Measurements from ENCODE around the gene RIPK3. TPM values are rescaled to one million over a fixed set of nuclear protein-coding genes. Genes with fewer than 3 reads are reported as not detected.

The RIPK3 gene
- polyA plus RNA-seq, 1 of the 3 experiments (the other 2 are of a cell fraction), result not detected

DNA sequence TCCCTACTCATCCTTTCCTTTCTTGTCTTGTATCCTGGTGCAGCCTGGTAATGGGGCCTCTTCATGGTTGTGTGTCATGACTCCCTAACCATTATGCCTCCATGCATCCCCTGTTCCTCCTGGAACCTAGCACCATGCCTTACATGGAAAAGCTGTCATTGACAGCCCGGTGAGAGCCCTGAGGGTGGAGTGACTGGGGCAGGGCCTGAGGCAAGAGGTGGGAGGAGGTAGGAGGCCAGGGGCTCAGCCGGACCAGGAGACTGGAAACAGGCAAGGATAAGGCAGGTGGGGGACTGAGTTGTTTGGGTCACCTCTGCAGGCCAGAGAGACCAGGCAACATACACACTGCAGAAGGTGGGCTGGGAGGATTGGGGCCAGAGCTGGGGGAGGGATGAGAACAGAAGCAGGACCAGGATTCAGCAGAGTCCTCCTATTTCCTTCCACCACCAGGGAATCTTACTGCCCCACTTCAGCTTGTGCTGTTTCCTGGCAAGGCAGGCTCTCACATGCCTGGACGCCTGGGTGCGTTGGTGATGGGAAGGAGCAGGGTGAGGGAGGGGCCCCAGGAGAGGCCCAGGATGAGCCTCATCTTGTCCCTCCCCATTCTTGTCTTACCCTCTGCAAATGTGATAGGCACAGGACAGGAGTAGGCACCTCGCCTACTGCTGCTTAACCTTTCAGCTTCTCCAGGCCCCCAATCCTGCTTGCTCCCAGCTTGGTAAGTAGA is 30.1 kb downstream of the RIPK3 start, which contains the start of gene LTB4R2:
TSS of gene LTB4R2 (plus strand) at position 603 of the 727 bp plus-strand sequence. CDS start 525 bp downstream, outside the sequence.
- DNase-seq, result no peak
- H3K4me1 ChIP-seq (ENCODE audit: control insufficient read depth in 1 of 2, insufficient read depth in 2 of 2, low read depth in 1 of 2, low read length in 1 of 2), result peaks cover 0 to 2% of the 10 kb centered on the region in 2 experiments; a peak in 1 of 4 replicates
- no peaks in the 10 kb centered on the region for H4K20me1 ChIP-seq (ENCODE audit: insufficient read depth)
- H3F3A ChIP-seq (replicated peaks; ENCODE audit: insufficient read depth), result peaks cover 4% of the 10 kb centered on the region
- WGBS (ENCODE audit: low lambda C conversion rate), result 98% methylated on average over 5 of the region's 5 CpGs
- ChIA-PET POLR2A (no interaction called here), CTCF (interaction anchor here (1.3 to 6.7 kb wide), 8 partner anchors 10 to 132 kb away, joined by 4 to 115 read pairs (median 40); partner anchors contain the start of genes DHRS1, NOP9 and TINF2)
- no peaks in the 10 kb centered on the region for H3K27me3 ChIP-seq (ENCODE audit: insufficient read depth)
- no peaks in the 10 kb centered on the region for H3K9me2 ChIP-seq
- no peak within 1 kb of the TSS for H3K9ac ChIP-seq
- TF ChIP-seq SMC3 (IDR thresholded peaks at IDR 0.05; ENCODE audit: low read depth, low read length) (no peak), RAD21 (IDR thresholded peaks at IDR 0.05; ENCODE audit: low read length) (no peak), SIN3A (IDR thresholded peaks at IDR 0.05; ENCODE audit: borderline replicate concordance, low read depth, low read length) (no peak), IRF3 (IDR thresholded peaks at IDR 0.05; ENCODE audit: low read depth, low read length) (no peak), GABPA (IDR thresholded peaks at IDR 0.05; ENCODE audit: low read depth) (no peak), NFIC (IDR thresholded peaks at IDR 0.05; ENCODE audit: borderline replicate concordance) (no peak), TCF12 (IDR thresholded peaks at IDR 0.05) (no peak), PBX3 (IDR thresholded peaks at IDR 0.05) (no peak), RCOR1 (IDR thresholded peaks at IDR 0.05; ENCODE audit: low read length) (no peak), GATA2 (CRISPR knock-in tag; IDR thresholded peaks at IDR 0.05) (no peak)
- TF ChIP-seq, protein P1, sequence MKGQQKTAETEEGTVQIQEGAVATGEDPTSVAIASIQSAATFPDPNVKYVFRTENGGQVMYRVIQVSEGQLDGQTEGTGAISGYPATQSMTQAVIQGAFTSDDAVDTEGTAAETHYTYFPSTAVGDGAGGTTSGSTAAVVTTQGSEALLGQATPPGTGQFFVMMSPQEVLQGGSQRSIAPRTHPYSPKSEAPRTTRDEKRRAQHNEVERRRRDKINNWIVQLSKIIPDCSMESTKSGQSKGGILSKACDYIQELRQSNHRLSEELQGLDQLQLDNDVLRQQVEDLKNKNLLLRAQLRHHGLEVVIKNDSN (IDR thresholded peaks at IDR 0.05; ENCODE audit: borderline replicate concordance, low read depth), result no peak
- TF ChIP-seq, protein P2, sequence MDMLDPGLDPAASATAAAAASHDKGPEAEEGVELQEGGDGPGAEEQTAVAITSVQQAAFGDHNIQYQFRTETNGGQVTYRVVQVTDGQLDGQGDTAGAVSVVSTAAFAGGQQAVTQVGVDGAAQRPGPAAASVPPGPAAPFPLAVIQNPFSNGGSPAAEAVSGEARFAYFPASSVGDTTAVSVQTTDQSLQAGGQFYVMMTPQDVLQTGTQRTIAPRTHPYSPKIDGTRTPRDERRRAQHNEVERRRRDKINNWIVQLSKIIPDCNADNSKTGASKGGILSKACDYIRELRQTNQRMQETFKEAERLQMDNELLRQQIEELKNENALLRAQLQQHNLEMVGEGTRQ (IDR thresholded peaks at IDR 0.05; ENCODE audit: borderline replicate concordance, low read depth, low read length), result no peak
- TF ChIP-seq, protein P3, sequence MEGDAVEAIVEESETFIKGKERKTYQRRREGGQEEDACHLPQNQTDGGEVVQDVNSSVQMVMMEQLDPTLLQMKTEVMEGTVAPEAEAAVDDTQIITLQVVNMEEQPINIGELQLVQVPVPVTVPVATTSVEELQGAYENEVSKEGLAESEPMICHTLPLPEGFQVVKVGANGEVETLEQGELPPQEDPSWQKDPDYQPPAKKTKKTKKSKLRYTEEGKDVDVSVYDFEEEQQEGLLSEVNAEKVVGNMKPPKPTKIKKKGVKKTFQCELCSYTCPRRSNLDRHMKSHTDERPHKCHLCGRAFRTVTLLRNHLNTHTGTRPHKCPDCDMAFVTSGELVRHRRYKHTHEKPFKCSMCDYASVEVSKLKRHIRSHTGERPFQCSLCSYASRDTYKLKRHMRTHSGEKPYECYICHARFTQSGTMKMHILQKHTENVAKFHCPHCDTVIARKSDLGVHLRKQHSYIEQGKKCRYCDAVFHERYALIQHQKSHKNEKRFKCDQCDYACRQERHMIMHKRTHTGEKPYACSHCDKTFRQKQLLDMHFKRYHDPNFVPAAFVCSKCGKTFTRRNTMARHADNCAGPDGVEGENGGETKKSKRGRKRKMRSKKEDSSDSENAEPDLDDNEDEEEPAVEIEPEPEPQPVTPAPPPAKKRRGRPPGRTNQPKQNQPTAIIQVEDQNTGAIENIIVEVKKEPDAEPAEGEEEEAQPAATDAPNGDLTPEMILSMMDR (IDR thresholded peaks at IDR 0.05), result no peak
- TF ChIP-seq, protein P4, sequence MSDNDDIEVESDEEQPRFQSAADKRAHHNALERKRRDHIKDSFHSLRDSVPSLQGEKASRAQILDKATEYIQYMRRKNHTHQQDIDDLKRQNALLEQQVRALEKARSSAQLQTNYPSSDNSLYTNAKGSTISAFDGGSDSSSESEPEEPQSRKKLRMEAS (IDR thresholded peaks at IDR 0.05; ENCODE audit: low read depth), result no peak
- H3K4me2 ChIP-seq, result no peak within 1 kb of the TSS
- H3K9me3 ChIP-seq, result no peaks in the 10 kb centered on the region
- H3K4me3 ChIP-seq (ENCODE audit: low read depth in 2 of 2, low read length in 1 of 2), result no peak within 1 kb of the TSS
- H3K27ac ChIP-seq (ENCODE audit: low read depth in 2 of 2, low read length in 1 of 2), result no peak within 1 kb of the TSS
- H3K36me3 ChIP-seq (replicated peaks in 1 of 2; ENCODE audit: control insufficient read depth in 1 of 2, insufficient read depth in 2 of 2, low read length in 1 of 2), result peaks cover 6 to 49% of the 10 kb centered on the region in 2 experiments
- no peaks in the 10 kb centered on the region for H3K79me2 ChIP-seq (ENCODE audit: insufficient read depth)
- H2AFZ ChIP-seq (ENCODE audit: low read depth), result no peak within 1 kb of the TSS

Data from SK-N-SH (cell line).